H1 (cell line): ENCODE results near the gene THBS3. TPM values are rescaled to one million over a fixed set of nuclear protein-coding genes. Genes with fewer than 3 reads are reported as not detected.
A peak's percentile ranks its signal among the peaks of the same experiment; 100 is the strongest.
"Not testable (repeated sequence)": the region's sequence is repeated elsewhere in the genome, so short reads cannot be mapped to it uniquely, and the experiment has no call there.

Source experiments
- CTCF ChIA-PET: fragments of 300-600 bp; sonication (Branson Sonifier 250); formaldehyde crosslinking; loops from one replicate; lab custom pipeline; 2021; ENCODE audit not compliant: partially characterized antibody; lab: Charles Lee
- POLR2A ChIA-PET: fragments of 300-600 bp; sonication (Branson Sonifier 250); formaldehyde crosslinking; loops from one replicate; lab custom pipeline; 2021; ENCODE audit warnings: inconsistent platforms; ENCODE audit not compliant: partially characterized antibody; lab: Charles Lee
- DNase-seq, 2 experiments: peaks; one replicate each; pipeline versions ENCODE4 v3.0.0 to v3.0.0-alpha.2; 2010 to 2022; ENCODE audit warnings: low spot score in 2 of 2, low read depth in 1 of 2, mixed read lengths in 1 of 2
- FAIRE-seq: peaks from 2 replicates; lab custom pipeline; 2011; peaks lifted over from hg19 to GRCh38; lab: Jason Lieb, UNC
- H2AFZ ChIP-seq: 2 replicates; pipeline ENCODE4 v1.8.1; 2012; ENCODE audit warnings: low read length, inconsistent platforms
- H2AK5ac ChIP-seq: 2 replicates; pipeline ENCODE4 v1.6.1; 2013; ENCODE audit warnings: low read depth, low read length
- H2BK120ac ChIP-seq: replicated peaks from 2 replicates; pipeline ENCODE3; 2013; ENCODE audit warnings: low read depth, low read length, inconsistent platforms
- H2BK12ac ChIP-seq: 2 replicates; pipeline ENCODE4 v1.6.1; 2013; ENCODE audit warnings: low read depth, low read length
- H2BK15ac ChIP-seq: 2 replicates; pipeline ENCODE4 v1.6.1; 2013; ENCODE audit warnings: low read length
- H2BK20ac ChIP-seq: 2 replicates; pipeline ENCODE4 v1.6.1; 2013; ENCODE audit warnings: low read length
- H2BK5ac ChIP-seq: 2 replicates; pipeline ENCODE4 v1.6.1; 2013; ENCODE audit warnings: low read depth, low read length
- H3K14ac ChIP-seq: 2 replicates; pipeline ENCODE4 v1.6.1; 2013; ENCODE audit warnings: inconsistent platforms; ENCODE audit not compliant: insufficient read length
- H3K18ac ChIP-seq: 2 replicates; pipeline ENCODE4 v1.6.1; 2013; ENCODE audit warnings: low read length; ENCODE audit errors: extremely low read depth
- H3K23ac ChIP-seq: 2 replicates; pipeline ENCODE4 v1.6.1; 2013; ENCODE audit warnings: inconsistent platforms; ENCODE audit not compliant: insufficient read length
- H3K23me2 ChIP-seq: 2 replicates; pipeline ENCODE4 v1.6.1; 2013; ENCODE audit warnings: low read depth, low read length
- H3K27ac ChIP-seq: 2 replicates; pipeline ENCODE4 v1.6.1; 2011; ENCODE audit warnings: low read depth, low read length, inconsistent platforms
- H3K27me3 ChIP-seq, 4 experiments: replicated peaks in 1 of 4; 1 replicate in 1 of 4; 2 replicates in 3 of 4; pipeline versions ENCODE4 v1.6.1 to v1.8.1; 2011 to 2013; ENCODE audit warnings: low read length in 3 of 4, mild to moderate bottlenecking in 3 of 4, inconsistent platforms in 2 of 4, mixed read lengths in 2 of 4, moderate library complexity in 1 of 4; ENCODE audit not compliant: control insufficient read depth in 3 of 4, insufficient read depth in 3 of 4; ENCODE audit errors: extremely low read depth in 1 of 4
- H3K36me3 ChIP-seq, 4 experiments: 2 replicates each; pipeline versions ENCODE4 v1.6.1 to v1.8.1; 2011 to 2013; ENCODE audit warnings: mild to moderate bottlenecking in 4 of 4, low read length in 3 of 4, moderate library complexity in 2 of 4, control low read depth in 1 of 4, inconsistent platforms in 1 of 4; ENCODE audit not compliant: insufficient read depth in 4 of 4, control insufficient read depth in 2 of 4
- H3K4ac ChIP-seq: replicated peaks from 2 replicates; pipeline ENCODE3; 2013; ENCODE audit warnings: low read length, low read depth, mixed read lengths, inconsistent platforms; ENCODE audit not compliant: insufficient read length
- H3K4me1 ChIP-seq, 4 experiments: replicated peaks in 1 of 4; 1 replicate in 1 of 4; 2 replicates in 3 of 4; pipeline versions ENCODE4 v1.6.1 to v1.8.1; 2011 to 2013; ENCODE audit warnings: low read length in 3 of 4, inconsistent platforms in 2 of 4, mixed read lengths in 1 of 4; ENCODE audit not compliant: insufficient read depth in 4 of 4, control insufficient read depth in 3 of 4
- H3K4me2 ChIP-seq, 2 experiments: 2 replicates each; pipeline versions ENCODE4 v1.6.1 to v1.8.1; 2011 to 2013; ENCODE audit warnings: low read depth in 2 of 2, low read length in 2 of 2, control low read depth in 1 of 2, inconsistent platforms in 1 of 2, mild to moderate bottlenecking in 1 of 2; ENCODE audit not compliant: insufficient read depth in 1 of 2
- H3K4me3 ChIP-seq, 4 experiments: fragments of 200-600, 300-600 bp in 1 of 4; sonication (generic), shearing (Covaris generic), sonication (Bioruptor Twin) in 1 of 4; 2 replicates each; pipeline versions ENCODE4 v1.5.1 to v1.8.1; 2011 to 2016; ENCODE audit warnings: low read length in 4 of 4, low read depth in 3 of 4, control low read depth in 2 of 4, inconsistent platforms in 2 of 4, mild to moderate bottlenecking in 2 of 4, mixed read lengths in 1 of 4, moderate library complexity in 1 of 4; ENCODE audit not compliant: insufficient read depth in 2 of 4; ENCODE audit errors: extremely low read depth in 1 of 4
- H3K56ac ChIP-seq: replicated peaks from 2 replicates; pipeline ENCODE3; 2013; ENCODE audit warnings: low read depth, mild to moderate bottlenecking, mixed read lengths, low read length, inconsistent platforms; ENCODE audit not compliant: insufficient read length
- H3K79me1 ChIP-seq: 2 replicates; pipeline ENCODE4 v1.6.1; 2013; ENCODE audit warnings: low read depth, low read length, control low read depth
- H3K79me2 ChIP-seq, 2 experiments: 2 replicates each; pipeline versions ENCODE4 v1.6.1 to v1.8.1; 2012 to 2013; ENCODE audit warnings: low read length in 2 of 2, mild to moderate bottlenecking in 2 of 2, inconsistent platforms in 1 of 2; ENCODE audit not compliant: insufficient read depth in 2 of 2, control insufficient read depth in 1 of 2
- H3K9ac ChIP-seq, 4 experiments: replicated peaks in 1 of 4; 1 replicate in 1 of 4; 2 replicates in 3 of 4; pipeline versions ENCODE4 v1.6.1 to v1.8.1; 2011 to 2013; ENCODE audit warnings: low read depth in 3 of 4, low read length in 3 of 4, control low read depth in 2 of 4, mild to moderate bottlenecking in 2 of 4, moderate library complexity in 2 of 4, inconsistent platforms in 1 of 4; ENCODE audit errors: extremely low read depth in 1 of 4
- H3K9me3 ChIP-seq, 2 experiments: 2 replicates each; pipeline versions ENCODE4 v1.6.1 to v1.8.1; 2012 to 2013; ENCODE audit warnings: mild to moderate bottlenecking in 2 of 2, moderate library complexity in 2 of 2, control low read depth in 1 of 2, inconsistent platforms in 1 of 2, low read depth in 1 of 2, low read length in 1 of 2, mixed read lengths in 1 of 2; ENCODE audit not compliant: insufficient read depth in 2 of 2
- H4K20me1 ChIP-seq, 2 experiments: replicated peaks in 1 of 2; 2 replicates each; pipeline versions ENCODE3 to v1.8.1; 2011 to 2013; ENCODE audit warnings: inconsistent platforms in 2 of 2, low read length in 2 of 2, mild to moderate bottlenecking in 1 of 2; ENCODE audit not compliant: insufficient read depth in 2 of 2, control insufficient read depth in 1 of 2
- H4K5ac ChIP-seq: 2 replicates; pipeline ENCODE4 v1.6.1; 2013; ENCODE audit warnings: low read length, low read depth, mixed read lengths, inconsistent platforms; ENCODE audit not compliant: insufficient read length
- H4K8ac ChIP-seq: 2 replicates; pipeline ENCODE4 v1.8.0; 2013; ENCODE audit warnings: mild to moderate bottlenecking, moderate library complexity, low read length, inconsistent platforms; ENCODE audit not compliant: insufficient read depth; ENCODE audit errors: extremely low read depth
- H4K91ac ChIP-seq: replicated peaks from 2 replicates; pipeline ENCODE3; 2013; ENCODE audit warnings: low read length, mixed read lengths, inconsistent platforms; ENCODE audit not compliant: insufficient read length
- CHD2 ChIP-seq: IDR thresholded peaks from 2 replicates; pipeline ENCODE4 v1.6.1; 2012; ENCODE audit warnings: low read length, improper control_type of control experiment
- MAFK ChIP-seq: IDR thresholded peaks from 2 replicates; pipeline ENCODE4 v1.6.1; 2012; ENCODE audit warnings: low read depth, mild to moderate bottlenecking, improper control_type of control experiment, low read length
- RAD21 ChIP-seq, 2 experiments: IDR thresholded peaks in 1 of 2; conservative IDR thresholded peaks in 1 of 2; 2 replicates each; pipeline ENCODE4 v1.6.1; 2011; ENCODE audit warnings: low read depth in 2 of 2, low read length in 2 of 2, improper control_type of control experiment in 1 of 2, inconsistent platforms in 1 of 2, mild to moderate bottlenecking in 1 of 2, moderate library complexity in 1 of 2
- SAP30 ChIP-seq: fragments of 300-600 bp; sonication (generic); IDR thresholded peaks from 2 replicates; pipeline ENCODE4 v1.7.1; 2012; ENCODE audit warnings: low read length, moderate library complexity, mild to moderate bottlenecking, inconsistent platforms; ENCODE audit not compliant: insufficient read depth, insufficient replicate concordance
- SIN3A ChIP-seq, 2 experiments: IDR thresholded peaks in 1 of 2; conservative IDR thresholded peaks in 1 of 2; 2 replicates each; pipeline ENCODE4 v1.6.1; 2011 to 2012; ENCODE audit warnings: low read length in 2 of 2, improper control_type of control experiment in 1 of 2, low read depth in 1 of 2, mild to moderate bottlenecking in 1 of 2
- SRF ChIP-seq: IDR thresholded peaks from 2 replicates; pipeline ENCODE4 v1.6.1; 2011; ENCODE audit warnings: mild to moderate bottlenecking, low read depth, low read length, moderate library complexity
- TCF12 ChIP-seq: IDR thresholded peaks from 2 replicates; pipeline ENCODE4 v1.6.1; 2011; ENCODE audit warnings: low read depth, mild to moderate bottlenecking, low read length
- WGBS, 2 experiments: shearing (Covaris generic) in 1 of 2; methylation state at CpG; one replicate each; pipeline versions ENCODE4 v1.1.6 to v1.1.7; 2013 to 2015; ENCODE audit warnings: low lambda C conversion rate in 2 of 2, mixed read lengths in 2 of 2, inconsistent platforms in 1 of 2, low coverage in 1 of 2, missing lambda C conversion rate in 1 of 2; ENCODE audit not compliant: insufficient replicate concordance in 2 of 2, insufficient coverage in 1 of 2, insufficient read length in 1 of 2; ENCODE audit errors: extremely low coverage in 1 of 2, missing lambda C conversion rate in 1 of 2; 5-methylcytosine and 5-hydroxymethylcytosine counted together
- polyA plus RNA-seq, 7 experiments: library from polyadenylated mRNA; depleted of rRNA in 3 of 7; stranded (reverse) in 5 of 7; unstranded in 2 of 7; fragments of >200 nt in 5 of 7; fragments of 200-250 nt in 2 of 7; gene quantifications; 1 replicate in 5 of 7; 2 replicates in 1 of 7; 4 replicates in 1 of 7; pipeline versions ENCODE4 v1.2.1 to v1.2.3, GENCODE V29; 2011 to 2013; ENCODE audit warnings: missing spikeins in 2 of 7, mixed read lengths in 2 of 7
- total RNA-seq: library from RNA; stranded (reverse); fragmentation: NEBNext Ultra II Directional; extraction: Animal tissue kit (Norgen Biotek cat#: 25700); gene quantifications from 2 replicates; pipeline ENCODE4 v1.2.1, GENCODE V29; 2021
- TF ChIP-seq, protein P1 (sequence below), 3 experiments: IDR thresholded peaks; 1 replicate in 2 of 3; 2 replicates in 1 of 3; pipeline versions ENCODE4 v1.5.1 to v1.6.1; 2011; ENCODE audit warnings: low read length in 3 of 3, mild to moderate bottlenecking in 3 of 3, inconsistent platforms in 2 of 3, low read depth in 1 of 3, moderate library complexity in 1 of 3; ENCODE audit not compliant: insufficient read depth in 1 of 3; ENCODE audit errors: control extremely low read depth in 1 of 3

THBS3 gene
- total and polyA plus RNA-seq, 2 of the 8 experiments (the other 6 are each of a cell fraction or from before 2014, with no cell fraction given), result 3.0 to 3.5 TPM

DNA sequence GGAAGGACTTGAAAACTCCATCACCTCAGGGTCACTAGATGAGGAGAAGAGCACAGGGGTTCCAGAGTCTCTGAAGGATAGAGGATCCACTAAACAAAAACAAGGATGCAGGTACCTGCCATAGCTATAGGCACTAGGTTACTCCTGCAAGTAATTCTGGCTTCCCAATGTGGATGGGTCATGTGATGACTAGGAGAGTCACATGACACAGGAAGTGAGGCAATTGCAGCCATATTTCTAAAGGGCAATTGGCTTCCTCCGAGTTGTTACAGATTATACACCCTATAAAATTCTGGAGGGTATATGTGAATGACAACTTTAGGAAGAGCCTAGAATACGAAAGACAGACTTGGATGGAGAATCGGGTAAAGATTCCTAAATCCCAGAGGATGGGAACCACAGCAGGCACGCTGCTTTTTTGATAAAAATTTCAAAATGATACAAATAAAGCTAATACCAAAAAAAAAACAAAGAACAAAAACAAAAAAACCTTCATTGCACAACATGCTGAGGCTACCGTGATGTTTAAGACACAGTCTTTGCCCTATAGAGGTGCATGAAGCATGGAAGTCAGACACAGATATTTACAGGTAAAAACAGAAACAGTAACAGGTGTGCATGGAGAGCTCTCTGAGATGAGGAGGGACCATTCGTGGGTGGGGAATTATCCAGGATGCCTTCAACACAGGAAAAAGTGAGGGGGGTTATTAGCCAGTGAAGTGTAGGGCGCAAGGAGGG lies 11.3 kb upstream of the THBS3 start (continued):
- TF ChIP-seq, protein P1, sequence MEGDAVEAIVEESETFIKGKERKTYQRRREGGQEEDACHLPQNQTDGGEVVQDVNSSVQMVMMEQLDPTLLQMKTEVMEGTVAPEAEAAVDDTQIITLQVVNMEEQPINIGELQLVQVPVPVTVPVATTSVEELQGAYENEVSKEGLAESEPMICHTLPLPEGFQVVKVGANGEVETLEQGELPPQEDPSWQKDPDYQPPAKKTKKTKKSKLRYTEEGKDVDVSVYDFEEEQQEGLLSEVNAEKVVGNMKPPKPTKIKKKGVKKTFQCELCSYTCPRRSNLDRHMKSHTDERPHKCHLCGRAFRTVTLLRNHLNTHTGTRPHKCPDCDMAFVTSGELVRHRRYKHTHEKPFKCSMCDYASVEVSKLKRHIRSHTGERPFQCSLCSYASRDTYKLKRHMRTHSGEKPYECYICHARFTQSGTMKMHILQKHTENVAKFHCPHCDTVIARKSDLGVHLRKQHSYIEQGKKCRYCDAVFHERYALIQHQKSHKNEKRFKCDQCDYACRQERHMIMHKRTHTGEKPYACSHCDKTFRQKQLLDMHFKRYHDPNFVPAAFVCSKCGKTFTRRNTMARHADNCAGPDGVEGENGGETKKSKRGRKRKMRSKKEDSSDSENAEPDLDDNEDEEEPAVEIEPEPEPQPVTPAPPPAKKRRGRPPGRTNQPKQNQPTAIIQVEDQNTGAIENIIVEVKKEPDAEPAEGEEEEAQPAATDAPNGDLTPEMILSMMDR (IDR thresholded peaks at IDR 0.05; ENCODE audit: control extremely low read depth in 1 of 3, insufficient read depth in 1 of 3, low read depth in 1 of 3, low read length in 3 of 3), result no peak
- TF ChIP-seq TCF12, result 0 out of 2 replicates have a peak, but pooled peaks have one; percentile 12
- no peak for TF ChIP-seq SRF
- peak; percentile 19 for TF ChIP-seq SAP30
- TF ChIP-seq SIN3A (conservative IDR thresholded peaks at IDR 0.05 in 1 of 2, IDR thresholded peaks at IDR 0.05 in 1 of 2; ENCODE audit: low read depth in 1 of 2, low read length in 2 of 2), result peak; percentile 96 to 98; a peak in 3 of 4 replicates
- TF ChIP-seq RAD21 (IDR thresholded peaks at IDR 0.05 in 1 of 2, conservative IDR thresholded peaks at IDR 0.05 in 1 of 2; ENCODE audit: low read depth in 2 of 2, low read length in 2 of 2), result no peak
- no peak for TF ChIP-seq CHD2
- TF ChIP-seq MAFK, result no peak

- 83% methylated on average over 2 of the region's 10 CpGs; no CpG with 5 or more reads in 1 of the 2 experiments for WGBS, 2 experiments
- H3K56ac ChIP-seq, H2BK12ac ChIP-seq, H3K4me1 ChIP-seq, H4K5ac ChIP-seq, H3K36me3 ChIP-seq, H3K9ac ChIP-seq, H3K27me3 ChIP-seq, H3K23me2 ChIP-seq, FAIRE-seq, H4K91ac ChIP-seq, H3K4me3 ChIP-seq, H2BK20ac ChIP-seq, H3K23ac ChIP-seq, H2BK15ac ChIP-seq, H3K4ac ChIP-seq, H2AFZ ChIP-seq, H3K27ac ChIP-seq, H3K18ac ChIP-seq, H3K4me2 ChIP-seq, CTCF ChIA-PET, H2BK120ac ChIP-seq, H4K8ac ChIP-seq, H3K79me2 ChIP-seq, H3K9me3 ChIP-seq, H2BK5ac ChIP-seq, H2AK5ac ChIP-seq, H3K14ac ChIP-seq, H4K20me1 ChIP-seq, DNase-seq, H3K79me1 ChIP-seq: not testable (repeated sequence)
- POLR2A ChIA-PET, result interaction anchor here (1.3 to 2.3 kb wide), 2 partner anchors 8 to 13 kb away, joined by 4 to 6 read pairs; no protein-coding TSS in a partner anchor
Measured at GRCh38 chr1:155214702-155215101, 7.0 kb upstream of the THBS3 start.
